GM23338 (cell line): ENCODE data around the gene SVBP. TPM values are rescaled to one million over a fixed set of nuclear protein-coding genes. Genes with fewer than 3 reads are reported as not detected.

Experiments used
- ATAC-seq: fragments of 200-7000 bp; cut with Tn5 transposase; 3 replicates; pipeline ENCODE4 v1.9.1; 2020
- DNase-seq: peaks from one replicate; pipeline ENCODE4 v3.0.0-alpha.2; 2015; ENCODE audit warnings: low spot score
- H2AFZ ChIP-seq: fragments of 200-600 bp; sonication (generic); 2 replicates; pipeline ENCODE4 v1.8.0; 2016; ENCODE audit warnings: antibody characterized with exemption, mild to moderate bottlenecking, moderate library complexity
- H3F3A ChIP-seq: fragments of 200-600 bp; sonication (generic); replicated peaks from 2 replicates; pipeline ENCODE4 v1.8.0; 2017; ENCODE audit warnings: antibody characterized with exemption, mixed run types, low read depth
- H3K27ac ChIP-seq: fragments of 200-600 bp; sonication (generic); 2 replicates; pipeline ENCODE4 v1.6.1; 2016; ENCODE audit warnings: low read depth
- H3K27me3 ChIP-seq: fragments of 200-600 bp; sonication (generic); 2 replicates; pipeline ENCODE4 v1.8.0; 2016; ENCODE audit warnings: mild to moderate bottlenecking, mixed run types, moderate library complexity; ENCODE audit not compliant: insufficient read depth
- H3K36me3 ChIP-seq: fragments of 200-600 bp; sonication (generic); 2 replicates; pipeline ENCODE4 v1.8.0; 2016; ENCODE audit warnings: mild to moderate bottlenecking; ENCODE audit not compliant: insufficient read depth
- H3K4me1 ChIP-seq: fragments of 200-600 bp; sonication (generic); 2 replicates; pipeline ENCODE4 v1.8.0; 2016; ENCODE audit warnings: mild to moderate bottlenecking, moderate library complexity; ENCODE audit not compliant: insufficient read depth
- H3K4me2 ChIP-seq: fragments of 200-600 bp; sonication (generic); 2 replicates; pipeline ENCODE4 v1.7.1; 2017; ENCODE audit warnings: mixed run types
- H3K4me3 ChIP-seq: fragments of 200-600 bp; sonication (generic); 2 replicates; pipeline ENCODE4 v1.6.1; 2016; ENCODE audit warnings: mixed run types
- H3K79me2 ChIP-seq: fragments of 200-600 bp; sonication (generic); replicated peaks from 2 replicates; pipeline ENCODE4 v1.8.0; 2017; ENCODE audit warnings: mild to moderate bottlenecking; ENCODE audit not compliant: insufficient read depth
- H3K9me2 ChIP-seq: fragments of 200-600 bp; sonication (generic); 2 replicates; pipeline ENCODE4 v1.8.0; 2017; ENCODE audit not compliant: insufficient read depth
- H4K20me1 ChIP-seq: fragments of 200-600 bp; sonication (generic); replicated peaks from 2 replicates; pipeline ENCODE4 v1.8.0; 2017; ENCODE audit warnings: mild to moderate bottlenecking; ENCODE audit not compliant: insufficient read depth
- H3K27ac Mint-ChIP-seq: 2 replicates; pipeline ENCODE4 v1.8.0; 2020; ENCODE audit warnings: inconsistent platforms, mild to moderate bottlenecking, moderate library complexity, mixed read lengths
- H3K27me3 Mint-ChIP-seq: 3 replicates; pipeline ENCODE4 v1.8.0; 2022; ENCODE audit warnings: low read depth, mild to moderate bottlenecking, moderate library complexity, mixed read lengths, inconsistent platforms; ENCODE audit not compliant: insufficient read depth, poor library complexity
- H3K36me3 Mint-ChIP-seq: 3 replicates; pipeline ENCODE4 v1.8.0; 2021; ENCODE audit warnings: low read depth, mild to moderate bottlenecking, inconsistent platforms, moderate library complexity, mixed read lengths
- H3K4me1 Mint-ChIP-seq: 3 replicates; pipeline ENCODE4 v1.8.0; 2020; ENCODE audit warnings: mild to moderate bottlenecking, inconsistent platforms, mixed read lengths
- H3K4me3 Mint-ChIP-seq: 3 replicates; pipeline ENCODE4 v1.8.0; 2021; ENCODE audit warnings: moderate library complexity, mild to moderate bottlenecking, inconsistent platforms, mixed read lengths
- H3K9me3 Mint-ChIP-seq: 3 replicates; pipeline ENCODE4 v1.8.0; 2020; ENCODE audit warnings: moderate library complexity, mild to moderate bottlenecking, inconsistent platforms, mixed read lengths
- CREB1 ChIP-seq: fragments of 250-450 bp; sonication (Bioruptor Pico); IDR thresholded peaks from 2 replicates; pipeline ENCODE4 v1.5.0; 2020; ENCODE audit warnings: low read depth, mild to moderate bottlenecking, moderate library complexity
- CTCF ChIP-seq, 2 experiments: fragments of 200-600 bp in 1 of 2; sonication (generic) in 1 of 2; conservative IDR thresholded peaks; 2 replicates each; pipeline versions ENCODE4 v1.5.1 to v1.6.1; 2016 to 2017; ENCODE audit warnings: antibody characterized with exemption in 2 of 2, low read depth in 2 of 2, mild to moderate bottlenecking in 2 of 2, moderate library complexity in 1 of 2
- ETS1 ChIP-seq: IDR thresholded peaks from 2 replicates; pipeline ENCODE4 v1.6.1; 2016; ENCODE audit warnings: antibody characterized with exemption
- EZH2 ChIP-seq: fragments of 200-600 bp; sonication (generic); IDR thresholded peaks from one replicate; pipeline ENCODE4 v1.8.0; 2017; ENCODE audit warnings: antibody characterized with exemption, mild to moderate bottlenecking, low read depth; ENCODE audit not compliant: unreplicated experiment
- EZH2phosphoT487 ChIP-seq: fragments of 200-600 bp; sonication (generic); IDR thresholded peaks from one replicate; pipeline ENCODE4 v1.8.1; 2018; ENCODE audit warnings: antibody characterized with exemption; ENCODE audit not compliant: unreplicated experiment
- JUNB ChIP-seq: IDR thresholded peaks from one replicate; pipeline ENCODE4 v1.6.1; 2016; ENCODE audit warnings: antibody characterized with exemption; ENCODE audit not compliant: unreplicated experiment
- NANOG ChIP-seq: IDR thresholded peaks from 2 replicates; pipeline ENCODE4 v1.6.1; 2016; ENCODE audit warnings: antibody characterized with exemption, borderline replicate concordance
- POLR2AphosphoS5 ChIP-seq: IDR thresholded peaks from 2 replicates; pipeline ENCODE4 v1.6.1; 2016; ENCODE audit warnings: antibody characterized with exemption, low read depth
- REST ChIP-seq: IDR thresholded peaks from one replicate; pipeline ENCODE4 v1.6.1; 2018; ENCODE audit warnings: antibody characterized with exemption; ENCODE audit not compliant: unreplicated experiment
- STAT1 ChIP-seq: IDR thresholded peaks from one replicate; pipeline ENCODE4 v1.6.1; 2016; ENCODE audit warnings: antibody characterized with exemption; ENCODE audit not compliant: unreplicated experiment
- ZNF114 ChIP-seq: fragments of 250-450 bp; sonication (Bioruptor Pico); IDR thresholded peaks from 2 replicates; pipeline ENCODE4 v1.5.0; 2020; ENCODE audit warnings: mild to moderate bottlenecking, moderate library complexity
- ZNF331 ChIP-seq: fragments of 250-450 bp; sonication (Bioruptor Pico); IDR thresholded peaks from 2 replicates; pipeline ENCODE4 v1.5.0; 2020; ENCODE audit warnings: low read depth, mild to moderate bottlenecking, moderate library complexity
- ZNF462 ChIP-seq: fragments of 250-450 bp; sonication (Bioruptor Pico); IDR thresholded peaks from 2 replicates; pipeline ENCODE4 v1.5.0; 2020; ENCODE audit warnings: mild to moderate bottlenecking, moderate library complexity
- polyA plus RNA-seq: library from polyadenylated mRNA; unstranded; fragments of >200 nt; fragmentation: Nextera tagmentation; extraction: Ambion mirVana; gene quantifications from 2 replicates; pipeline ENCODE4 v1.2.1, GENCODE V29; 2016
- total RNA-seq: library from RNA; depleted of rRNA; stranded (reverse); fragments of >200 nt; shearing (Covaris generic); gene quantifications from 2 replicates; pipeline ENCODE4 v1.2.3, GENCODE V29; 2014

SVBP gene
- total and polyA plus RNA-seq, 2 experiments from 2014 or later = 22.1 to 82.1 TPM

- Mint-ChIP-seq H3K27ac (no peak overlapping the region), H3K27me3 (peaks cover 2% of the 10 kb centered on the region), H3K4me3 (no peak overlapping the region), H3K36me3 (no peaks in the 10 kb centered on the region), H3K4me1 (peaks cover 19% of the 10 kb centered on the region), H3K9me3 (no peaks in the 10 kb centered on the region)
- Histone ChIP-seq H3K4me3 (no peak overlapping the region), H3K9me2 (no peaks in the 10 kb centered on the region), H3K4me1 (peaks cover 25% of the 10 kb centered on the region), H3K36me3 (no peaks in the 10 kb centered on the region), H3F3A (0 out of 2 replicates have a peak, but pooled peaks cover 2% of the 10 kb centered on the region), H3K27me3 (no peaks in the 10 kb centered on the region), H2AFZ (no peak overlapping the region), H3K79me2 (no peaks in the 10 kb centered on the region), H3K27ac (no peak overlapping the region), H3K4me2 (no peak overlapping the region), H4K20me1 (no peaks in the 10 kb centered on the region)
- TF ChIP-seq ZNF114 (CRISPR knock-in tag) (no peak), ZNF331 (no peak), CTCF (conservative IDR thresholded peaks at IDR 0.05; ENCODE audit: low read depth in 2 of 2) (no peak), EZH2phosphoT487 (no peak), EZH2 (no peak), CREB1 (no peak), POLR2AphosphoS5 (no peak), NANOG (no peak), REST (no peak), STAT1 (no peak), ZNF462 (CRISPR knock-in tag) (no peak), JUNB (no peak), ETS1 (no peak)
- ATAC-seq (no peak), DNase-seq (no peak)
These were observed 4.5 kb upstream of the SVBP start for GRCh38 chr1:42821690-42822089.
